Peyer's patch (tissue), 4 donors: ENCODE measurements around the gene HK3. TPM values are rescaled to one million over a fixed set of nuclear protein-coding genes. Genes with fewer than 3 reads are reported as not detected.
A peak's percentile ranks its signal among the peaks of the same experiment; 100 is the strongest.
"Not testable (repeated sequence)": the region's sequence is repeated elsewhere in the genome, so short reads cannot be mapped to it uniquely, and the experiment has no call there.

Source experiments
- DNase-seq, 3 donors: peaks; one replicate each; pipeline ENCODE4 v3.0.0-alpha.2; 2017 to 2019
- H3K27ac ChIP-seq, 4 donors: fragments of 200-600 bp; sonication (generic); one replicate each; pipeline ENCODE4 v1.5.1; 2016 to 2019
- H3K27me3 ChIP-seq, 2 donors: fragments of 200-600 bp; sonication (generic); one replicate each; pipeline ENCODE4 v1.5.1; 2019
- H3K36me3 ChIP-seq, 3 donors: fragments of 200-600 bp; sonication (generic); one replicate each; pipeline ENCODE4 v1.5.1; 2016 to 2019
- H3K4me1 ChIP-seq, 4 donors: fragments of 200-600 bp; sonication (generic); one replicate each; pipeline ENCODE4 v1.5.1; 2016 to 2019
- H3K4me3 ChIP-seq, 4 donors: fragments of 200-600 bp; sonication (generic); 1 replicate in 3 of 4; 2 replicates in 1 of 4; pipeline ENCODE4 v1.5.1; 2016 to 2019; ENCODE audit warnings: mild to moderate bottlenecking in 1 of 4
- H3K9me3 ChIP-seq, 4 donors: fragments of 200-600 bp; sonication (generic); one replicate each; pipeline ENCODE4 v1.5.1; 2016 to 2019; ENCODE audit warnings: mild to moderate bottlenecking in 1 of 4
- POLR2A ChIP-seq, 2 donors: fragments of 450-650 bp; IDR thresholded peaks; one replicate each; pipeline ENCODE4 v1.5.1; 2017; ENCODE audit warnings: antibody characterized with exemption in 2 of 2, mild to moderate bottlenecking in 2 of 2, moderate library complexity in 2 of 2
- total RNA-seq, 4 donors: library from RNA; depleted of rRNA; stranded (reverse); fragments of >200 nt; gene quantifications; one replicate each; pipeline ENCODE4 v1.1.0, GENCODE V29; 2016
- TF ChIP-seq, protein P1 (sequence below), 6 experiments: fragments of 450-650 bp in 4 of 6; fragments of 200-600 bp in 2 of 6; sonication (generic) in 1 of 6; IDR thresholded peaks; one replicate each; pipeline ENCODE4 v1.5.1; 2017 to 2019; ENCODE audit warnings: antibody characterized with exemption in 6 of 6, mild to moderate bottlenecking in 3 of 6, moderate library complexity in 1 of 6

Gene HK3
- total RNA-seq, 4 donors from 2014 or later: 1.6 to 7.4 (median 3.6) TPM

DNA sequence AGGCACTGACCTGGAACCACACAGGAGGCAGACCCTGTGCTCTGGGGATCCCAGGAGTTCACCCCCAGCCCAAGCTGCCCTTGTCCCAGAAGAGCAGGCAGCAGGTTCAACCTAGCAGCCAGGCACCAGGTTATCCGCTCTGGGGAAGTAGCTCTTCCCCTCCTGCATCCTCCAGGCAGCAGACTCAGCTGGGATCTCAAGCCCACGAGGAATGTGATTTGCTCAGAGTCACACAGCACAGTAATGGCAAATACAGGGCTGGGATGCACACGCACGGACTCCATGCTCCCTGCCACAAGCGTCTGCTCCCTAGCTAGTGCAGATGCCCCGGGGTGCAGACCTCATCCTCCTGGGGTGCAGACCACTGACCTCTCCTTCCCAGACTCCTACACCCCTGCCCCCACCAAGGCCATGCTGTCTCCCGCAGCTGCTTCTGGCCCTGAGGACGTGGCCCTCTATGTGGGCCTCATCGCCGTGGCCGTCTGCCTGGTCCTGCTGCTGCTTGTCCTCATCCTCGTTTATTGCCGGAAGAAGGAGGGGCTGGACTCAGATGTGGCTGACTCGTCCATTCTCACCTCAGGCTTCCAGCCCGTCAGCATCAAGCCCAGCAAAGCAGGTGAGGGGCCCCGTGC, 25.5 kb downstream of the HK3 start:
- Histone ChIP-seq H3K4me3 (no peak overlapping the region), H3K27me3 (no peaks in the 10 kb centered on the region), H3K27ac (no peak overlapping the region), H3K4me1 (no peaks in the 10 kb centered on the region), H3K36me3 (no peaks in the 10 kb centered on the region), H3K9me3 (peaks cover 0 to 6% (median 0%) of the 10 kb centered on the region in 4 donors)
- TF ChIP-seq, protein P1, sequence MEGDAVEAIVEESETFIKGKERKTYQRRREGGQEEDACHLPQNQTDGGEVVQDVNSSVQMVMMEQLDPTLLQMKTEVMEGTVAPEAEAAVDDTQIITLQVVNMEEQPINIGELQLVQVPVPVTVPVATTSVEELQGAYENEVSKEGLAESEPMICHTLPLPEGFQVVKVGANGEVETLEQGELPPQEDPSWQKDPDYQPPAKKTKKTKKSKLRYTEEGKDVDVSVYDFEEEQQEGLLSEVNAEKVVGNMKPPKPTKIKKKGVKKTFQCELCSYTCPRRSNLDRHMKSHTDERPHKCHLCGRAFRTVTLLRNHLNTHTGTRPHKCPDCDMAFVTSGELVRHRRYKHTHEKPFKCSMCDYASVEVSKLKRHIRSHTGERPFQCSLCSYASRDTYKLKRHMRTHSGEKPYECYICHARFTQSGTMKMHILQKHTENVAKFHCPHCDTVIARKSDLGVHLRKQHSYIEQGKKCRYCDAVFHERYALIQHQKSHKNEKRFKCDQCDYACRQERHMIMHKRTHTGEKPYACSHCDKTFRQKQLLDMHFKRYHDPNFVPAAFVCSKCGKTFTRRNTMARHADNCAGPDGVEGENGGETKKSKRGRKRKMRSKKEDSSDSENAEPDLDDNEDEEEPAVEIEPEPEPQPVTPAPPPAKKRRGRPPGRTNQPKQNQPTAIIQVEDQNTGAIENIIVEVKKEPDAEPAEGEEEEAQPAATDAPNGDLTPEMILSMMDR (IDR thresholded peaks at IDR 0.05): no peak
- TF ChIP-seq POLR2A (IDR thresholded peaks at IDR 0.05): no peak
- DNase-seq: no peak

DNA sequence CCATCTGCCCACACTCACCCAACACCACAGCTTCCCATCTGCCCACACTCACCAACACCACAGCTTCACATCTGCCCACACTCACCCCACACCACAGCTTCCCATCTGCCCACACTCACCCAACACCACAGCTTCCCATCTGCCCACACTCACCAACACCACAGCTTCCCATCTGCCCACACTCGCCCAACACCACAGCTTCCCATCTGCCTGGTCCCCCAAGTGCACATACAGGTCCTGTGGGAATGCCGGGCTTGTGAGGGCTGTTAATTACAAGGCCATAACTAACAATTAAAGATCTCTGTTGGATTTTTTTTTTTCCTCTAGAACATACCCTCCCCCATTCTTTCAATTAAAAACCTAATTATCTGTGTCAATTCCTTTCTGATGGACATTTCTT, 26.1 kb downstream of the HK3 start:
- not testable (repeated sequence) for H3K27me3 ChIP-seq, DNase-seq, H3K4me1 ChIP-seq, H3K36me3 ChIP-seq, H3K4me3 ChIP-seq, H3K27ac ChIP-seq, H3K9me3 ChIP-seq

DNA sequence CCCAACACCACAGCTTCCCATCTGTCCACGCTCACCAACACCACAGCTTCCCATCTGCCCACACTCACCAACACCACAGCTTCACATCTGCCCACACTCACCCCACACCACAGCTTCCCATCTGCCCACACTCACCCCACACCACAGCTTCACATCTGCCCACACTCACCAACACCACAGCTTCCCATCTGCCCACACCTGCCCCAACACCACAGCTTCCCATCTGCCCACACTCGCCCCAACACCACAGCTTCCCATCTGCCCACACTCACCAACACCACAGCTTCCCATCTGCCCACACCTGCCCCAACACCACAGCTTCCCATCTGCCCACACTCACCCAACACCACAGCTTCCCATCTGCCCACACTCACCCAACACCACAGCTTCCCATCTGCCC, 26.6 kb downstream of the HK3 start:
- DNase-seq, H3K4me3 ChIP-seq, H3K27ac ChIP-seq, H3K9me3 ChIP-seq, H3K36me3 ChIP-seq, H3K27me3 ChIP-seq, H3K4me1 ChIP-seq: not testable (repeated sequence)

DNA sequence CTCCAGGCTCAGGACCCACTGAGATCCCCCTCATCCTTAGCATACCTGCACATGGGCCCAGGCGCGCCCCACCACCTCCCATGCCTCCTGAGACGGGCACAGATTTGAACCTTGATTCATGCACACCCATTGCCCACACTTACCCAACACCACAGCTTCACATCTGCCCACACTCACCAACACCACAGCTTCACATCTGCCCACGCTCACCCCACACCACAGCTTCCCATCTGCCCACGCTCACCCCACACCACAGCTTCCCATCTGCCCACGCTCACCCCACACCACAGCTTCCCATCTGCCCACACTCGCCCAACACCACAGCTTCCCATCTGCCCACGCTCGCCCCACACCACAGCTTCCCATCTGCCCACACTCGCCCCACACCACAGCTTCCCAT, 28.5 kb downstream of the HK3 start:
- DNase-seq, H3K27ac ChIP-seq, H3K4me1 ChIP-seq, H3K9me3 ChIP-seq, H3K4me3 ChIP-seq, H3K36me3 ChIP-seq: not testable (repeated sequence)
- peaks cover 0 to 11% of the 10 kb centered on the region in 2 donors for H3K27me3 ChIP-seq

DNA sequence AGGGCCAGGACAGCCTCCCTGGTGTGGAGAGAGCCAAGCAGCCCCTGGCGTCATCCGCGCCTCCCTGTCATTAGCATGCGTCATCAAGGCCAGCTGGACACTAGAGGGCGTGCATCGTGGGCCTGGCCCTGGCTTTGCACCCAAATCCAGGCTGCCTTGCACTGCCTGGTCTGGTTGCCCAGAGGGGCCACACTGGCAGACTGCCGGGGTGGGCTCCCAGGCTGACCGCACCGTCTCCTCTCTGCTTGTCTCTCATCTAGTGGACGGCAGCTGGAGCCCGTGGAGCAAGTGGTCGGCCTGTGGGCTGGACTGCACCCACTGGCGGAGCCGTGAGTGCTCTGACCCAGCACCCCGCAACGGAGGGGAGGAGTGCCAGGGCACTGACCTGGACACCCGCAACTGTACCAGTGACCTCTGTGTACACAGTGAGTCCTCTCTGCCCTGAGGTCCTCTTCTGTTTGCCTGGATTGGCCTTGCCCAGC, 29.0 kb downstream of the HK3 start:
- Histone ChIP-seq H3K27me3 (peaks cover 0 to 11% of the 10 kb centered on the region in 2 donors), H3K27ac (no peak overlapping the region), H3K4me1 (no peaks in the 10 kb centered on the region), H3K4me3 (no peak overlapping the region), H3K9me3 (peaks cover 0 to 6% (median 0%) of the 10 kb centered on the region in 4 donors), H3K36me3 (no peaks in the 10 kb centered on the region)
- no peak for DNase-seq
- TF ChIP-seq POLR2A (IDR thresholded peaks at IDR 0.05): no peak
- TF ChIP-seq, protein P1 (IDR thresholded peaks at IDR 0.05): peak in 2 of 6 experiments; percentile 17 to 22

DNA sequence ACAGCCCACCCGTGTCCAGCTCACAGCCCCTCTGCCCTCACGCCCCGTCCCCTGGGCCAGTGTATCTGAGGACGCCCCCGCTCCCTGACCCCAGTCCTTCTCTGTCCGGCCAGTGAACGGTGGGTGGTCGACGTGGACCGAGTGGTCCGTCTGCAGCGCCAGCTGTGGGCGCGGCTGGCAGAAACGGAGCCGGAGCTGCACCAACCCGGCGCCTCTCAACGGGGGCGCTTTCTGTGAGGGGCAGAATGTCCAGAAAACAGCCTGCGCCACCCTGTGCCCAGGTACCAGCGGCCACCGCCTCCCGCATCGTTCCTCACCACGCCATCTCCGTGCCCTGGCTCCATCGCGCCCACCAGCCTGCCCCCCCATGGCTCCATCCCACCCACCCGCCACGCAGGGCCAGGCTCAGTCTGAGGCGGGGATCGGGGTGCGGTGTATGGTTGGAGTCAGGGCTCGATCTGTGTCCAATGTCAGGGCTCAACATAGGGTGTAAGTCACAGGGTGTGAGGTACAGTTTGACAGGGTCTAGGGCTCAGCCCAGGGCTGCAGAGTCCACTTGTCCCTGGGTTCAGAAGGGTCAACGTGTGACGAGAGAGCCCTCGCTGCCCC, 29.5 kb downstream of the HK3 start:
- DNase-seq: no peak
- Histone ChIP-seq H3K4me1 (no peaks in the 10 kb centered on the region), H3K27me3 (peaks cover 0 to 11% of the 10 kb centered on the region in 2 donors), H3K4me3 (no peak overlapping the region), H3K9me3 (peaks cover 0 to 6% (median 0%) of the 10 kb centered on the region in 4 donors), H3K36me3 (no peaks in the 10 kb centered on the region), H3K27ac (no peak overlapping the region)
- TF ChIP-seq, protein P1 (IDR thresholded peaks at IDR 0.05): no peak
- no peak for TF ChIP-seq POLR2A (IDR thresholded peaks at IDR 0.05)

DNA sequence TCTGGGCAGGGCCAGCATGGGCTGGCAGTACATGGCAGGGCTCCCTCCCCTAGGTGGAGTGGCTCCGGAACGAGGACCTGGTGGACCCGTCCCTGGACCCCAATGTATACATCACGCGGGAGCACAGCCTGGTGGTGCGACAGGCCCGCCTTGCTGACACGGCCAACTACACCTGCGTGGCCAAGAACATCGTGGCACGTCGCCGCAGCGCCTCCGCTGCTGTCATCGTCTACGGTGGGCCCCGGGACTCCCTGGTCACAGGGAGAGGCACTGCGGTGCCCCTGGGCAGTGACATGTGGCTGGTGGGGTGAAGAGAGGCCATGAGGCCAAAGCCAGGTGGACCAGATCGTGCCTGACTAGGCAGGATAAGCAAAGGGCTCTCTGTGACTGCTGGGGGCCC, 30.4 kb downstream of the HK3 start:
- peaks cover 0 to 6% (median 0%) of the 10 kb centered on the region in 4 donors for H3K9me3 ChIP-seq
- H3K27ac ChIP-seq: no peak overlapping the region
- H3K4me1 ChIP-seq: no peaks in the 10 kb centered on the region
- TF ChIP-seq, protein P1 (IDR thresholded peaks at IDR 0.05): no peak
- no peak for TF ChIP-seq POLR2A (IDR thresholded peaks at IDR 0.05)
- H3K4me3 ChIP-seq: no peak overlapping the region
- no peaks in the 10 kb centered on the region for H3K36me3 ChIP-seq
- peaks cover 0 to 11% of the 10 kb centered on the region in 2 donors for H3K27me3 ChIP-seq
- no peak for DNase-seq
